ENCODE measurements around the gene SLC9A8.

GRCh38 chr20:49890471-49891361, 78.1 kb downstream of the SLC9A8 start:
- TF ChIP-seq POLR2AphosphoS5 (IDR thresholded peaks at IDR 0.05; ENCODE audit: low read depth, low read length) (no peak), TAF1 (IDR thresholded peaks at IDR 0.05; ENCODE audit: borderline replicate concordance, low read depth, low read length) (no peak), POLR2A (IDR thresholded peaks at IDR 0.05; ENCODE audit: low read depth, low read length) (no peak)
